K562 (cell line): ENCODE measurements around the gene ANKRD33. TPM values are rescaled to one million over a fixed set of nuclear protein-coding genes. Genes with fewer than 3 reads are reported as not detected.

Experiments
- ATAC-seq: fragments of 200-7000 bp; cut with Tn5 transposase; 3 replicates; pipeline ENCODE4 v1.9.1; 2020; ENCODE audit warnings: moderate library complexity
- BruUV-seq: library from RNA; stranded (reverse); fragments of 400-500 nt; replicated peaks from 2 replicates; lab custom pipeline; 2021; lab: Mats Ljungman, UMichigan
- CTCF ChIA-PET: fragments of 300-600 bp; formaldehyde crosslinking; extraction: SDS; loops from one replicate; lab custom pipeline; 2021; ENCODE audit warnings: low intra/inter-chr PET ratio; lab: Yijun Ruan, JAX
- POLR2A ChIA-PET: fragments of 300-600, 350-650 bp; sonication (Branson Sonifier 250); formaldehyde crosslinking; extraction: SDS; loops from one replicate; lab custom pipeline; 2021; ENCODE audit warnings: antibody characterized with exemption, inconsistent platforms; lab: Yijun Ruan, JAX
- DNase-seq, 4 experiments: peaks; one replicate each; pipeline versions ENCODE4 v3.0.0 to v3.0.0-alpha.2; 2011 to 2018; ENCODE audit warnings: low spot score in 3 of 4, mixed read lengths in 3 of 4; ENCODE audit errors: extremely low read depth in 1 of 4
- FAIRE-seq: peaks from 2 replicates; lab custom pipeline; 2011; peaks lifted over from hg19 to GRCh38; lab: Jason Lieb, UNC
- H2AFZ ChIP-seq: 2 replicates; pipeline ENCODE4 v1.6.0; 2011; ENCODE audit warnings: low read depth, low read length, control low read depth, inconsistent platforms
- H3K27ac ChIP-seq: fragments of 200-600 bp; 3 replicates; pipeline ENCODE4 v1.8.0; 2011; ENCODE audit warnings: low read depth, mild to moderate bottlenecking, control low read depth, inconsistent platforms, low read length, moderate library complexity, mixed read lengths; ENCODE audit errors: extremely low read depth
- H3K27me3 ChIP-seq, 2 experiments: fragments of 300-600 bp in 1 of 2; 2 replicates in 1 of 2; 3 replicates in 1 of 2; pipeline versions ENCODE4 v1.6.0 to v1.8.0; 2011; ENCODE audit warnings: inconsistent platforms in 2 of 2, low read length in 2 of 2, mild to moderate bottlenecking in 1 of 2, mixed read lengths in 1 of 2, moderate library complexity in 1 of 2; ENCODE audit not compliant: control insufficient read depth in 2 of 2, insufficient read depth in 2 of 2
- H3K36me3 ChIP-seq: fragments of 300-600 bp; 3 replicates; pipeline ENCODE4 v1.8.0; 2011; ENCODE audit warnings: mild to moderate bottlenecking, low read length, inconsistent platforms; ENCODE audit not compliant: control insufficient read depth, insufficient read depth
- H3K4me1 ChIP-seq, 2 experiments: fragments of 200-600 bp in 1 of 2; replicated peaks in 1 of 2; 2 replicates in 1 of 2; 3 replicates in 1 of 2; pipeline versions ENCODE4 v1.5.1 to v1.8.0; 2011; ENCODE audit warnings: inconsistent platforms in 2 of 2, low read length in 2 of 2, mild to moderate bottlenecking in 1 of 2, mixed read lengths in 1 of 2, moderate library complexity in 1 of 2; ENCODE audit not compliant: control insufficient read depth in 2 of 2, insufficient read depth in 2 of 2
- H3K4me2 ChIP-seq: 2 replicates; pipeline ENCODE4 v1.6.1; 2011; ENCODE audit warnings: low read length, control low read depth, inconsistent platforms, mixed read lengths; ENCODE audit not compliant: insufficient read depth
- H3K4me3 ChIP-seq: fragments of 200-600 bp; sonication (generic), shearing (Covaris generic); 2 replicates; pipeline ENCODE4 v1.5.1; 2016; ENCODE audit warnings: control low read depth, inconsistent platforms
- H3K79me2 ChIP-seq: fragments of 200-600 bp; 3 replicates; pipeline ENCODE4 v1.8.0; 2011; ENCODE audit warnings: low read length, inconsistent platforms; ENCODE audit not compliant: control insufficient read depth, insufficient read depth
- H3K9ac ChIP-seq, 2 experiments: 2 replicates each; pipeline versions ENCODE4 v1.6.0 to v1.6.1; 2011; ENCODE audit warnings: low read depth in 2 of 2, low read length in 2 of 2, control low read depth in 1 of 2, inconsistent platforms in 1 of 2, mild to moderate bottlenecking in 1 of 2, mixed read lengths in 1 of 2; ENCODE audit not compliant: insufficient read depth in 1 of 2
- H3K9me1 ChIP-seq: one replicate; pipeline ENCODE4 v1.6.0; 2011; ENCODE audit warnings: inconsistent platforms, mild to moderate bottlenecking, low read length, moderate library complexity; ENCODE audit not compliant: control insufficient read depth, insufficient read depth
- H3K9me3 ChIP-seq: replicated peaks from 2 replicates; pipeline ENCODE4 v1.5.1; 2011; ENCODE audit warnings: low read depth, low read length, inconsistent platforms; ENCODE audit not compliant: control insufficient read depth, insufficient read depth
- H4K20me1 ChIP-seq: replicated peaks from 2 replicates; pipeline ENCODE4 v1.6.1; 2011; ENCODE audit warnings: low read length, inconsistent platforms, mixed read lengths; ENCODE audit not compliant: control insufficient read depth, insufficient read depth
- BRD4 ChIP-seq: fragments of 200-600 bp; sonication (generic); IDR thresholded peaks from 2 replicates; pipeline ENCODE4 v1.6.1; 2017; ENCODE audit warnings: inconsistent platforms
- GTF2A2 ChIP-seq: IDR thresholded peaks from 2 replicates; pipeline ENCODE4 v1.6.1; 2016; ENCODE audit warnings: mild to moderate bottlenecking, missing genetic modification characterization, missing compliant biosample characterization
- KAT7 ChIP-seq: sonication (generic); formaldehyde crosslinking; IDR thresholded peaks from 2 replicates; pipeline ENCODE4 v1.8.0; 2022; ENCODE audit warnings: missing genetic modification reagents, mild to moderate bottlenecking, borderline replicate concordance
- KHSRP ChIP-seq: fragments of 450-650 bp; IDR thresholded peaks from 2 replicates; pipeline ENCODE4 v1.6.1; 2017
- NCOA4 ChIP-seq: fragments of 450-650 bp; IDR thresholded peaks from 2 replicates; pipeline ENCODE4 v1.6.1; 2018; ENCODE audit warnings: mild to moderate bottlenecking; ENCODE audit not compliant: partially characterized antibody
- SIN3A ChIP-seq, 2 experiments: fragments of 150-350 bp in 1 of 2; IDR thresholded peaks; 2 replicates each; pipeline ENCODE4 v1.6.1; 2011 to 2016; ENCODE audit warnings: borderline replicate concordance in 2 of 2, low read depth in 2 of 2, low read length in 2 of 2, mild to moderate bottlenecking in 2 of 2, moderate library complexity in 2 of 2; ENCODE audit not compliant: control insufficient read depth in 1 of 2
- TEAD1 ChIP-seq, 2 experiments: fragments of 450-650 bp in 1 of 2; sonication (generic) in 1 of 2; formaldehyde crosslinking; IDR thresholded peaks; 2 replicates each; pipeline versions ENCODE4 v1.4.0 to v1.8.0; 2020 to 2022; ENCODE audit warnings: mild to moderate bottlenecking in 2 of 2, missing genetic modification reagents in 1 of 2
- ZZZ3 ChIP-seq: fragments of 450-650 bp; IDR thresholded peaks from 2 replicates; pipeline ENCODE4 v1.6.1; 2016; ENCODE audit warnings: antibody characterized with exemption, mild to moderate bottlenecking, moderate library complexity
- WGBS: fragments of 100-300 bp; shearing (Covaris generic); methylation state at CpG from one replicate; pipeline ENCODE4 v1.1.6; 2016; ENCODE audit warnings: low coverage, mixed read lengths; ENCODE audit not compliant: insufficient coverage; ENCODE audit errors: missing lambda C conversion rate; 5-methylcytosine and 5-hydroxymethylcytosine counted together
- in situ Hi-C: fragments of 300-500 bp; cut with MboI; formaldehyde crosslinking; loops from 4 replicates; pipeline ENCODE4 v1.15.0; 2018; ENCODE audit warnings: inconsistent platforms, mixed read lengths
- intact Hi-C: fragments of 100-400 bp; cut with micrococcal nuclease; formaldehyde crosslinking; loops from 2 replicates; pipeline ENCODE4 v1.14.2; 2022
- polyA plus RNA-seq, 8 experiments: library from polyadenylated mRNA; depleted of rRNA in 4 of 8; stranded (reverse) in 5 of 8; unstranded in 3 of 8; fragments of >200 nt; fragmentation: Nextera tagmentation in 2 of 8; fragmentation: Illumina TruSeq in 1 of 8; extraction: Ambion mirVana in 2 of 8; extraction: Trizol in 1 of 8; gene quantifications; 2 replicates each; pipeline versions ENCODE4 v1.2.1 to v1.2.3, GENCODE V29; 2011 to 2014; ENCODE audit warnings: inconsistent platforms in 1 of 8, missing spikeins in 1 of 8
- total RNA-seq, 7 experiments: library from RNA; depleted of rRNA in 6 of 7; stranded (reverse); fragments of >200 nt in 6 of 7; fragmentation: Illumina TruSeq in 2 of 7; extraction: Trizol in 2 of 7; gene quantifications; 2 replicates each; pipeline versions ENCODE4 v1.2.1 to v1.2.3, GENCODE V29; 2011 to 2021; ENCODE audit warnings: low replicate concordance in 1 of 7
- TF ChIP-seq, protein P1 (sequence below): fragments of 450-650 bp; IDR thresholded peaks from 2 replicates; pipeline ENCODE4 v1.6.1; 2018; ENCODE audit warnings: mild to moderate bottlenecking, low read depth; ENCODE audit not compliant: partially characterized antibody
- TF ChIP-seq, protein P2 (sequence below): fragments of 450-650 bp; IDR thresholded peaks from 2 replicates; pipeline ENCODE4 v1.6.1; 2017; ENCODE audit warnings: mild to moderate bottlenecking, moderate library complexity
- TF ChIP-seq, protein P3 (sequence below): fragments of 250-450 bp; sonication (Bioruptor Pico); IDR thresholded peaks from 2 replicates; pipeline ENCODE4 v1.5.0; 2022; ENCODE audit warnings: mild to moderate bottlenecking
- TF ChIP-seq, protein P4 (sequence below), 2 experiments: fragments of 450-650 bp in 1 of 2; IDR thresholded peaks; 2 replicates each; pipeline ENCODE4 v1.6.1; 2011 to 2017; ENCODE audit warnings: low read depth in 2 of 2, antibody characterized with exemption in 1 of 2, borderline replicate concordance in 1 of 2, low read length in 1 of 2, mild to moderate bottlenecking in 1 of 2, mixed read lengths in 1 of 2; ENCODE audit not compliant: control insufficient read depth in 1 of 2

Gene ANKRD33
- total and polyA plus RNA-seq, 9 of the 15 experiments (the other 6 are each of a cell fraction or from before 2014, with no cell fraction given): 0.04 to 0.11 (median 0.07) TPM; not detected in 4

DNA sequence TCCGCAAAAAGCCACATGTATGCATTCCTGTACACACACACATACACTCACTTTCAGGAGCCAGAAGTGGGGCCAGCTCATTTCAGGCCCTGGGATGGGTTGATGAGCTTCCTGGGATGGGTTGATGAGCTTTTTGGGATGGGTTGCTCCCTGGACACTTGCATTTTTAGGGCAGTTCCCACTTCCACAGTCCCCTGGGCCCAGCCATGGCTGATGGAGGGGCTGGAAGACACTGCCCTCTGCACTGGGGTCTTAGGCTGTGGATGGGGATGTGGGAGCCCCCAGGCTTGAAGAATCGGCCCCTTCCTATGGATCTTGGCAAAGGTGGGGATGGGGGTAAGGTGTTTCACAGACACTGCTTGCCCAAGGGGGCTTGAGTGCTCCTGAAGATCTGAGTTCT, 32.1 kb downstream of the ANKRD33 start:
- H3K4me2 ChIP-seq: no peak overlapping the region
- in situ Hi-C loops: no loop called here
- H3K27me3 ChIP-seq: no peaks in the 10 kb centered on the region; a peak in 1 of 5 replicates
- no peak overlapping the region for H3K27ac ChIP-seq
- no peaks in the 10 kb centered on the region for H3K79me2 ChIP-seq
- POLR2A ChIA-PET: interaction anchor here (0.9 kb wide), 1 partner anchor 15 kb away, joined by 3 read pairs; no protein-coding TSS in a partner anchor
- H2AFZ ChIP-seq: no peak overlapping the region
- H3K9me3 ChIP-seq: no peaks in the 10 kb centered on the region
- DNase-seq: no peak
- CTCF ChIA-PET: no interaction called here
- intact Hi-C loops: no loop called here
- ATAC-seq: no peak
- H3K4me3 ChIP-seq: no peak overlapping the region
- peaks cover 12% of the 10 kb centered on the region for H4K20me1 ChIP-seq
- H3K36me3 ChIP-seq: no peaks in the 10 kb centered on the region
- no TSS peak for BruUV-seq
- no peak overlapping the region for H3K9ac ChIP-seq
- FAIRE-seq: no peak
- no peaks in the 10 kb centered on the region for H3K9me1 ChIP-seq
- peaks cover 29 to 40% of the 10 kb centered on the region in 2 experiments for H3K4me1 ChIP-seq
- WGBS: 35% methylated on average over 2 of the region's 2 CpGs
- TF ChIP-seq KHSRP: no peak
- no peak for TF ChIP-seq BRD4
- TF ChIP-seq, protein P1, sequence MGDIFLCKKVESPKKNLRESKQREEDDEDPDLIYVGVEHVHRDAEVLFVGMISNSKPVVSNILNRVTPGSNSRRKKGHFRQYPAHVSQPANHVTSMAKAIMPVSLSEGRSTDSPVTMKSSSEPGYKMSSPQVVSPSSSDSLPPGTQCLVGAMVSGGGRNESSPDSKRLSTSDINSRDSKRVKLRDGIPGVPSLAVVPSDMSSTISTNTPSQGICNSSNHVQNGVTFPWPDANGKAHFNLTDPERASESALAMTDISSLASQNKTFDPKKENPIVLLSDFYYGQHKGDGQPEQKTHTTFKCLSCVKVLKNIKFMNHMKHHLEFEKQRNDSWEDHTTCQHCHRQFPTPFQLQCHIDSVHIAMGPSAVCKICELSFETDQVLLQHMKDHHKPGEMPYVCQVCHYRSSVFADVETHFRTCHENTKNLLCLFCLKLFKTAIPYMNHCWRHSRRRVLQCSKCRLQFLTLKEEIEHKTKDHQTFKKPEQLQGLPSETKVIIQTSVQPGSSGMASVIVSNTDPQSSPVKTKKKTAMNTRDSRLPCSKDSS: no peak
- TF ChIP-seq, protein P2, sequence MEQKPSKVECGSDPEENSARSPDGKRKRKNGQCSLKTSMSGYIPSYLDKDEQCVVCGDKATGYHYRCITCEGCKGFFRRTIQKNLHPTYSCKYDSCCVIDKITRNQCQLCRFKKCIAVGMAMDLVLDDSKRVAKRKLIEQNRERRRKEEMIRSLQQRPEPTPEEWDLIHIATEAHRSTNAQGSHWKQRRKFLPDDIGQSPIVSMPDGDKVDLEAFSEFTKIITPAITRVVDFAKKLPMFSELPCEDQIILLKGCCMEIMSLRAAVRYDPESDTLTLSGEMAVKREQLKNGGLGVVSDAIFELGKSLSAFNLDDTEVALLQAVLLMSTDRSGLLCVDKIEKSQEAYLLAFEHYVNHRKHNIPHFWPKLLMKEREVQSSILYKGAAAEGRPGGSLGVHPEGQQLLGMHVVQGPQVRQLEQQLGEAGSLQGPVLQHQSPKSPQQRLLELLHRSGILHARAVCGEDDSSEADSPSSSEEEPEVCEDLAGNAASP: no peak
- no peak for TF ChIP-seq SIN3A (IDR thresholded peaks at IDR 0.05; ENCODE audit: borderline replicate concordance in 2 of 2, control insufficient read depth in 1 of 2, low read depth in 2 of 2, low read length in 2 of 2)
- TF ChIP-seq, protein P3, sequence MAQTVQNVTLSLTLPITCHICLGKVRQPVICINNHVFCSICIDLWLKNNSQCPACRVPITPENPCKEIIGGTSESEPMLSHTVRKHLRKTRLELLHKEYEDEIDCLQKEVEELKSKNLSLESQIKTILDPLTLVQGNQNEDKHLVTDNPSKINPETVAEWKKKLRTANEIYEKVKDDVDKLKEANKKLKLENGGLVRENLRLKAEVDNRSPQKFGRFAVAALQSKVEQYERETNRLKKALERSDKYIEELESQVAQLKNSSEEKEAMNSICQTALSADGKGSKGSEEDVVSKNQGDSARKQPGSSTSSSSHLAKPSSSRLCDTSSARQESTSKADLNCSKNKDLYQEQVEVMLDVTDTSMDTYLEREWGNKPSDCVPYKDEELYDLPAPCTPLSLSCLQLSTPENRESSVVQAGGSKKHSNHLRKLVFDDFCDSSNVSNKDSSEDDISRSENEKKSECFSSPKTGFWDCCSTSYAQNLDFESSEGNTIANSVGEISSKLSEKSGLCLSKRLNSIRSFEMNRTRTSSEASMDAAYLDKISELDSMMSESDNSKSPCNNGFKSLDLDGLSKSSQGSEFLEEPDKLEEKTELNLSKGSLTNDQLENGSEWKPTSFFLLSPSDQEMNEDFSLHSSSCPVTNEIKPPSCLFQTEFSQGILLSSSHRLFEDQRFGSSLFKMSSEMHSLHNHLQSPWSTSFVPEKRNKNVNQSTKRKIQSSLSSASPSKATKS (CRISPR knock-in tag): no peak
- no peak for TF ChIP-seq GTF2A2
- TF ChIP-seq KAT7 (CRISPR knock-in tag): no peak
- TF ChIP-seq, protein P4, sequence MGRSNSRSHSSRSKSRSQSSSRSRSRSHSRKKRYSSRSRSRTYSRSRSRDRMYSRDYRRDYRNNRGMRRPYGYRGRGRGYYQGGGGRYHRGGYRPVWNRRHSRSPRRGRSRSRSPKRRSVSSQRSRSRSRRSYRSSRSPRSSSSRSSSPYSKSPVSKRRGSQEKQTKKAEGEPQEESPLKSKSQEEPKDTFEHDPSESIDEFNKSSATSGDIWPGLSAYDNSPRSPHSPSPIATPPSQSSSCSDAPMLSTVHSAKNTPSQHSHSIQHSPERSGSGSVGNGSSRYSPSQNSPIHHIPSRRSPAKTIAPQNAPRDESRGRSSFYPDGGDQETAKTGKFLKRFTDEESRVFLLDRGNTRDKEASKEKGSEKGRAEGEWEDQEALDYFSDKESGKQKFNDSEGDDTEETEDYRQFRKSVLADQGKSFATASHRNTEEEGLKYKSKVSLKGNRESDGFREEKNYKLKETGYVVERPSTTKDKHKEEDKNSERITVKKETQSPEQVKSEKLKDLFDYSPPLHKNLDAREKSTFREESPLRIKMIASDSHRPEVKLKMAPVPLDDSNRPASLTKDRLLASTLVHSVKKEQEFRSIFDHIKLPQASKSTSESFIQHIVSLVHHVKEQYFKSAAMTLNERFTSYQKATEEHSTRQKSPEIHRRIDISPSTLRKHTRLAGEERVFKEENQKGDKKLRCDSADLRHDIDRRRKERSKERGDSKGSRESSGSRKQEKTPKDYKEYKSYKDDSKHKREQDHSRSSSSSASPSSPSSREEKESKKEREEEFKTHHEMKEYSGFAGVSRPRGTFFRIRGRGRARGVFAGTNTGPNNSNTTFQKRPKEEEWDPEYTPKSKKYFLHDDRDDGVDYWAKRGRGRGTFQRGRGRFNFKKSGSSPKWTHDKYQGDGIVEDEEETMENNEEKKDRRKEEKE (IDR thresholded peaks at IDR 0.05; ENCODE audit: borderline replicate concordance in 1 of 2, control insufficient read depth in 1 of 2, low read depth in 2 of 2, low read length in 1 of 2): no peak
- TF ChIP-seq TEAD1 (CRISPR knock-in tag; IDR thresholded peaks at IDR 0.05): no peak
- no peak for TF ChIP-seq NCOA4
- TF ChIP-seq ZZZ3: no peak
